ENCODE results near the gene ALS2CL. TPM values are rescaled to one million over a fixed set of nuclear protein-coding genes. Genes with fewer than 3 reads are reported as not detected.

The ALS2CL gene
- total and polyA plus RNA-seq, 10 of the 15 experiments (the other 5 are each of a cell fraction or from before 2014, with no cell fraction given): 0.01 to 0.05 TPM; not detected in 8

- H3K27me3 ChIP-seq (replicated peaks in 1 of 2; ENCODE audit: control insufficient read depth in 2 of 2, insufficient read depth in 2 of 2, low read length in 1 of 2): no peaks in the 10 kb centered on the region
- ChIA-PET CTCF (interaction anchor here (0.7 to 10.4 kb wide), 10 partner anchors 10 to 141 kb away, joined by 3 to 207 read pairs (median 4); partner anchors contain the start of gene RTP3), SMC1A (ENCODE audit: uncharacterized antibody, unreplicated experiment) (interaction anchor here (0.6 to 5.8 kb wide), 9 partner anchors 70 to 488 kb away, joined by 3 to 68 read pairs (median 3); partner anchors contain the start of gene RTP3), POLR2A (interaction anchor here (0.6 kb wide), 1 partner anchor 23 kb away, joined by 7 read pairs; no protein-coding TSS in a partner anchor), RAD21 (ENCODE audit: unreplicated experiment) (interaction anchor here (0.8 to 5.7 kb wide), 4 partner anchors 15 to 140 kb away, joined by 3 to 66 read pairs (median 4); no protein-coding TSS in a partner anchor)
- WGBS (ENCODE audit: insufficient coverage, insufficient replicate concordance, low lambda C conversion rate, missing lambda C conversion rate): 87% methylated on average over 10 of the region's 10 CpGs
- H3K4me2 ChIP-seq (ENCODE audit: control insufficient read depth, insufficient read depth): no peak overlapping the region
- H3K9me3 ChIP-seq (replicated peaks; ENCODE audit: control insufficient read depth, insufficient read depth, low read length): no peaks in the 10 kb centered on the region
- TF ChIP-seq IKZF2 (IDR thresholded peaks at IDR 0.05) (no peak), SMAD1 (IDR thresholded peaks at IDR 0.05; ENCODE audit: low read depth, partially characterized antibody) (no peak), CHD1 (IDR thresholded peaks at IDR 0.05; ENCODE audit: low read depth, low read length) (no peak), NR2C2 (IDR thresholded peaks at IDR 0.05; ENCODE audit: borderline replicate concordance, control insufficient read depth, insufficient read length, low read depth) (no peak)
- H3K4me3 ChIP-seq: no peak overlapping the region
- in situ Hi-C loops (cut with MboI) (loop anchor here (5.0 kb wide), 1 partner anchor 142 kb away; no protein-coding TSS in a partner anchor), intact Hi-C loops (cut with micrococcal nuclease; ENCODE audit: unreplicated experiment) (no loop called here)
- H3K9ac ChIP-seq (ENCODE audit: control insufficient read depth, insufficient read depth, low read length): no peak overlapping the region
- no peak overlapping the region for H3K27ac ChIP-seq (ENCODE audit: control insufficient read depth, insufficient read depth)
- no peaks in the 10 kb centered on the region for H3K36me3 ChIP-seq (ENCODE audit: control insufficient read depth in 2 of 2, insufficient read depth in 2 of 2, low read length in 1 of 2)
- no peaks in the 10 kb centered on the region for H4K20me1 ChIP-seq (ENCODE audit: control insufficient read depth, insufficient read depth)
- H2AFZ ChIP-seq (ENCODE audit: control insufficient read depth, low read depth, low read length): no peak overlapping the region
- no peaks in the 10 kb centered on the region for H3K79me2 ChIP-seq (ENCODE audit: control insufficient read depth, insufficient read depth, low read length)
- BruUV-seq (replicated peaks): no TSS peak
- FAIRE-seq: no peak
- no peak for ATAC-seq
- H3K4me1 ChIP-seq (ENCODE audit: control insufficient read depth, insufficient read depth, low read length): peaks cover 3% of the 10 kb centered on the region; the same call in 1 of the 2 replicates
- DNase-seq (ENCODE audit: low read depth, low spot score): no peak
Measured at GRCh38 chr3:46628901-46629369, 64.5 kb downstream of the ALS2CL start.

GRCh38 chr3:46627078-46627477 lies 66.4 kb downstream of the ALS2CL start:
- Histone ChIP-seq H3K79me2 (ENCODE audit: control insufficient read depth, insufficient read depth, low read length) (no peaks in the 10 kb centered on the region), H3K36me3 (ENCODE audit: control insufficient read depth in 2 of 2, insufficient read depth in 2 of 2, low read length in 1 of 2) (no peaks in the 10 kb centered on the region), H3K4me3 (no peak overlapping the region), H2AFZ (ENCODE audit: control insufficient read depth, low read depth, low read length) (no peak overlapping the region), H3K4me1 (ENCODE audit: control insufficient read depth, insufficient read depth, low read length) (peaks cover 3% of the 10 kb centered on the region; the same call in 1 of the 2 replicates), H3K4me2 (ENCODE audit: control insufficient read depth, insufficient read depth) (no peak overlapping the region), H3K9me3 (replicated peaks; ENCODE audit: control insufficient read depth, insufficient read depth, low read length) (no peaks in the 10 kb centered on the region), H3K27ac (ENCODE audit: control insufficient read depth, insufficient read depth) (no peak overlapping the region), H3K27me3 (replicated peaks in 1 of 2; ENCODE audit: control insufficient read depth in 2 of 2, insufficient read depth in 2 of 2, low read length in 1 of 2) (no peaks in the 10 kb centered on the region; a peak in 1 of 4 replicates), H3K9ac (ENCODE audit: control insufficient read depth, insufficient read depth, low read length) (no peak overlapping the region), H4K20me1 (ENCODE audit: control insufficient read depth, insufficient read depth) (no peaks in the 10 kb centered on the region)
- in situ Hi-C loops (cut with MboI) (loop anchor here (5.0 kb wide), 1 partner anchor 140 kb away; no protein-coding TSS in a partner anchor), intact Hi-C loops (cut with micrococcal nuclease; ENCODE audit: unreplicated experiment) (no loop called here)
- FAIRE-seq: no peak
- DNase-seq (ENCODE audit: low read depth, low spot score): no peak
- BruUV-seq (replicated peaks): no TSS peak
- CTCF ChIA-PET: interaction anchor here (0.8 to 10.4 kb wide), 3 partner anchors 65 to 139 kb away, joined by 3 to 207 read pairs (median 4); no protein-coding TSS in a partner anchor
- SMC1A ChIA-PET (ENCODE audit: uncharacterized antibody, unreplicated experiment): no interaction called here
- RAD21 ChIA-PET (ENCODE audit: unreplicated experiment): interaction anchor here (5.7 kb wide), 1 partner anchor 138 kb away, joined by 66 read pairs; no protein-coding TSS in a partner anchor
- POLR2A ChIA-PET: no interaction called here
- no peak for ATAC-seq
- TF ChIP-seq SMAD1 (IDR thresholded peaks at IDR 0.05; ENCODE audit: low read depth, partially characterized antibody) (no peak), JUNB (IDR thresholded peaks at IDR 0.05) (no peak), CEBPZ (IDR thresholded peaks at IDR 0.05; ENCODE audit: low read depth, low read length) (no peak)
- 0% methylated on average over 1 of the region's 1 CpG for WGBS (ENCODE audit: insufficient coverage, insufficient replicate concordance, low lambda C conversion rate, missing lambda C conversion rate)
